ENCODE measurements around the gene CEP41.

GRCh38 chr7:130478991-130479390 is 38.2 kb upstream of the CEP41 start:
- no peak for TF ChIP-seq POLR2A (IDR thresholded peaks at IDR 0.05)
- TF ChIP-seq, protein P1, sequence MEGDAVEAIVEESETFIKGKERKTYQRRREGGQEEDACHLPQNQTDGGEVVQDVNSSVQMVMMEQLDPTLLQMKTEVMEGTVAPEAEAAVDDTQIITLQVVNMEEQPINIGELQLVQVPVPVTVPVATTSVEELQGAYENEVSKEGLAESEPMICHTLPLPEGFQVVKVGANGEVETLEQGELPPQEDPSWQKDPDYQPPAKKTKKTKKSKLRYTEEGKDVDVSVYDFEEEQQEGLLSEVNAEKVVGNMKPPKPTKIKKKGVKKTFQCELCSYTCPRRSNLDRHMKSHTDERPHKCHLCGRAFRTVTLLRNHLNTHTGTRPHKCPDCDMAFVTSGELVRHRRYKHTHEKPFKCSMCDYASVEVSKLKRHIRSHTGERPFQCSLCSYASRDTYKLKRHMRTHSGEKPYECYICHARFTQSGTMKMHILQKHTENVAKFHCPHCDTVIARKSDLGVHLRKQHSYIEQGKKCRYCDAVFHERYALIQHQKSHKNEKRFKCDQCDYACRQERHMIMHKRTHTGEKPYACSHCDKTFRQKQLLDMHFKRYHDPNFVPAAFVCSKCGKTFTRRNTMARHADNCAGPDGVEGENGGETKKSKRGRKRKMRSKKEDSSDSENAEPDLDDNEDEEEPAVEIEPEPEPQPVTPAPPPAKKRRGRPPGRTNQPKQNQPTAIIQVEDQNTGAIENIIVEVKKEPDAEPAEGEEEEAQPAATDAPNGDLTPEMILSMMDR (IDR thresholded peaks at IDR 0.05): no peak
